ENCODE results near the gene TEP1. TPM values are rescaled to one million over a fixed set of nuclear protein-coding genes. Genes with fewer than 3 reads are reported as not detected.
"Not testable (repeated sequence)": the region's sequence is repeated elsewhere in the genome, so short reads cannot be mapped to it uniquely, and the experiment has no call there.

TEP1 gene
- 8.4 TPM for total RNA-seq

GRCh38 chr14:20412876-20413743, at the start of gene TEP1:
TSS of gene TEP1 (minus strand) at chr14:20413501. CDS start at chr14:20408439, 5,062 bp downstream.
- peak; percentile 83 for DNase-seq

GRCh38 chr14:20461225-20462141, 48.2 kb upstream of the TEP1 start, which contains the start of gene PIP4P1:
TSS of gene PIP4P1 (minus strand) at chr14:20461434. CDS start at chr14:20461325, 109 bp downstream.
- DNase-seq: peak; percentile 100

- DNase-seq: no peak
Observed at GRCh38 chr14:20460458-20461224, 47.3 kb upstream of the TEP1 start.

- DNase-seq: no peak
Observed at GRCh38 chr14:20458031-20458789, 44.9 kb upstream of the TEP1 start.

GRCh38 chr14:20456971-20457370, 43.7 kb upstream of the TEP1 start:
- DNase-seq: no peak

GRCh38 chr14:20455355-20456300, 42.3 kb upstream of the TEP1 start:
- DNase-seq: no peak

GRCh38 chr14:20454516-20455354, 41.4 kb upstream of the TEP1 start, which contains the start of the genes APEX1 and OSGEP:
TSS of gene APEX1 (plus strand) at chr14:20455226. CDS start at chr14:20455646, 420 bp downstream.
TSS of gene OSGEP (minus strand) at chr14:20454812. CDS start at chr14:20454683, 129 bp downstream.
- peak; percentile 96 for DNase-seq

GRCh38 chr14:20452831-20453230, 39.5 kb upstream of the TEP1 start:
- DNase-seq: not testable (repeated sequence)

GRCh38 chr14:20446889-20447288, 33.6 kb upstream of the TEP1 start:
- DNase-seq: no peak

- DNase-seq: not testable (repeated sequence)
Observed at GRCh38 chr14:20443650-20444049, 30.3 kb upstream of the TEP1 start.

- DNase-seq: no peak
Observed at GRCh38 chr14:20441461-20441860, 28.2 kb upstream of the TEP1 start.

- DNase-seq: no peak
Observed at GRCh38 chr14:20440882-20441281, 27.6 kb upstream of the TEP1 start.

- no peak for DNase-seq
Observed at GRCh38 chr14:20440465-20440864, 27.2 kb upstream of the TEP1 start.

GRCh38 chr14:20438664-20439063, 25.4 kb upstream of the TEP1 start:
- no peak for DNase-seq

- DNase-seq: no peak
Observed at GRCh38 chr14:20436363-20436755, 23.1 kb upstream of the TEP1 start.

GRCh38 chr14:20435582-20436362, 22.5 kb upstream of the TEP1 start, which contains the start of gene KLHL33:
TSS of gene KLHL33 (minus strand) at chr14:20436166. CDS start at chr14:20435811, 355 bp downstream.
- DNase-seq: no peak

- DNase-seq: peak; percentile 34
Observed at GRCh38 chr14:20434701-20435581, 21.6 kb upstream of the TEP1 start.

All from occipital lobe (tissue), 2 donors.